HUES64 (cell line): ENCODE measurements around the gene KIF1B.

Source experiments
- H3K27ac ChIP-seq: 2 replicates; pipeline ENCODE4 v1.7.0; 2013; ENCODE audit warnings: low read depth, low read length, inconsistent platforms
- H3K27me3 ChIP-seq: 2 replicates; pipeline ENCODE4 v1.6.1; 2013; ENCODE audit warnings: mild to moderate bottlenecking, low read length; ENCODE audit not compliant: insufficient read depth
- H3K36me3 ChIP-seq: 2 replicates; pipeline ENCODE4 v1.6.1; 2013; ENCODE audit warnings: mild to moderate bottlenecking, low read length; ENCODE audit not compliant: insufficient read depth
- H3K4me1 ChIP-seq: 2 replicates; pipeline ENCODE4 v1.6.1; 2013; ENCODE audit warnings: mild to moderate bottlenecking, low read length, moderate library complexity; ENCODE audit not compliant: insufficient read depth
- H3K4me3 ChIP-seq: 2 replicates; pipeline ENCODE4 v1.5.1; 2013; ENCODE audit warnings: mild to moderate bottlenecking, low read length, moderate library complexity
- H3K9ac ChIP-seq: 2 replicates; pipeline ENCODE4 v1.6.1; 2013; ENCODE audit warnings: mild to moderate bottlenecking, low read depth, low read length
- H3K9me3 ChIP-seq: 2 replicates; pipeline ENCODE4 v1.6.1; 2013; ENCODE audit warnings: low read depth, low read length; ENCODE audit not compliant: insufficient read depth
- WGBS: fragments of 150-250, 120-280 bp; methylation state at CpG from one replicate; pipeline ENCODE4 v1.1.7; 2013; ENCODE audit warnings: missing lambda C conversion rate; 5-methylcytosine and 5-hydroxymethylcytosine counted together

The KIF1B gene

GRCh38 chr1:10430216-10431069 is 220.1 kb downstream of the KIF1B start, which contains the start of gene CENPS:
Gene CENPS (plus strand): TSS chr1:10430433. CDS start chr1:10430518, 85 bp downstream.
- peak within 1 kb of the TSS; percentile 98 for H3K27ac ChIP-seq
- H3K9ac ChIP-seq: peak within 1 kb of the TSS; percentile 96
- no peaks in the 10 kb centered on the region for H3K27me3 ChIP-seq
- H3K36me3 ChIP-seq: no peaks in the 10 kb centered on the region; the same call in 1 of the 2 replicates
- peak within 1 kb of the TSS; percentile 76 for H3K4me3 ChIP-seq
- 1% methylated on average over 95 of the region's 95 CpGs for WGBS
- no peaks in the 10 kb centered on the region for H3K9me3 ChIP-seq
- H3K4me1 ChIP-seq: peaks cover 3% of the 10 kb centered on the region; the same call in 1 of the 2 replicates
